GM12878 (cell line): ENCODE measurements around the gene NELFB. TPM values are rescaled to one million over a fixed set of nuclear protein-coding genes. Genes with fewer than 3 reads are reported as not detected.
A peak's percentile ranks its signal among the peaks of the same experiment; 100 is the strongest.

Experiments
- ATAC-seq: fragments of 200-7000 bp; cut with Tn5 transposase; 3 replicates; pipeline ENCODE4 v1.9.1; 2020; ENCODE audit warnings: mild to moderate bottlenecking, moderate library complexity
- BruUV-seq: library from RNA; stranded (reverse); fragments of 400-500 nt; replicated peaks from 2 replicates; lab custom pipeline; 2021; lab: Mats Ljungman, UMichigan
- CTCF ChIA-PET: fragments of 300-600 bp; sonication (Branson Sonifier 250); formaldehyde crosslinking; extraction: SDS; loops from one replicate; lab custom pipeline; 2021; ENCODE audit warnings: inconsistent platforms; lab: Yijun Ruan, JAX
- POLR2A ChIA-PET: fragments of 350-600 bp; formaldehyde crosslinking; extraction: SDS; loops from one replicate; lab custom pipeline; 2021; ENCODE audit warnings: inconsistent platforms; lab: Charles Lee
- RAD21 ChIA-PET: fragments of 300-600 bp; sonication (Branson Sonifier 250); formaldehyde crosslinking; loops from one replicate; lab custom pipeline; 2023; ENCODE audit warnings: antibody characterized with exemption; ENCODE audit not compliant: unreplicated experiment; lab: Charles Lee
- SMC1A ChIA-PET: fragments of 300-600 bp; sonication (Branson Sonifier 250); formaldehyde crosslinking; loops from one replicate; lab custom pipeline; 2023; ENCODE audit not compliant: unreplicated experiment, uncharacterized antibody; lab: Charles Lee
- DNase-seq: peaks from one replicate; pipeline ENCODE4 v3.0.0-alpha.2; 2011; ENCODE audit warnings: low read depth, low spot score
- FAIRE-seq: peaks from 3 replicates; lab custom pipeline; 2011; peaks lifted over from hg19 to GRCh38; lab: Jason Lieb, UNC
- H2AFZ ChIP-seq: 2 replicates; pipeline ENCODE4 v1.6.0; 2011; ENCODE audit warnings: low read depth, low read length, control low read depth; ENCODE audit not compliant: control insufficient read depth
- H3K27ac ChIP-seq: 2 replicates; pipeline ENCODE4 v1.5.1; 2011; ENCODE audit warnings: control low read depth; ENCODE audit not compliant: control insufficient read depth, insufficient read depth
- H3K27me3 ChIP-seq, 2 experiments: replicated peaks in 1 of 2; 2 replicates each; pipeline versions ENCODE4 v1.6.0 to v1.6.1; 2011; ENCODE audit warnings: low read length in 1 of 2; ENCODE audit not compliant: control insufficient read depth in 2 of 2, insufficient read depth in 2 of 2
- H3K36me3 ChIP-seq, 2 experiments: 2 replicates each; pipeline ENCODE4 v1.5.1; 2011; ENCODE audit warnings: low read length in 1 of 2; ENCODE audit not compliant: control insufficient read depth in 2 of 2, insufficient read depth in 2 of 2
- H3K4me1 ChIP-seq: 2 replicates; pipeline ENCODE4 v1.6.1; 2011; ENCODE audit warnings: mild to moderate bottlenecking, low read length, moderate library complexity, mixed read lengths; ENCODE audit not compliant: control insufficient read depth, insufficient read depth
- H3K4me2 ChIP-seq: 2 replicates; pipeline ENCODE4 v1.6.0; 2011; ENCODE audit warnings: control low read depth; ENCODE audit not compliant: control insufficient read depth, insufficient read depth
- H3K4me3 ChIP-seq: fragments of 200-600 bp; sonication (generic); 2 replicates; pipeline ENCODE4 v1.5.1; 2016
- H3K79me2 ChIP-seq: 2 replicates; pipeline ENCODE4 v1.6.0; 2011; ENCODE audit warnings: low read length; ENCODE audit not compliant: control insufficient read depth, insufficient read depth
- H3K9ac ChIP-seq: 2 replicates; pipeline ENCODE4 v1.8.0; 2011; ENCODE audit warnings: low read length, control low read depth, mixed read lengths; ENCODE audit not compliant: control insufficient read depth, insufficient read depth
- H3K9me3 ChIP-seq: replicated peaks from 3 replicates; pipeline ENCODE4 v1.5.1; 2011; ENCODE audit warnings: mild to moderate bottlenecking, low read length; ENCODE audit not compliant: control insufficient read depth, insufficient read depth
- H4K20me1 ChIP-seq: 2 replicates; pipeline ENCODE4 v1.6.0; 2011; ENCODE audit not compliant: control insufficient read depth, insufficient read depth
- FOXM1 ChIP-seq: IDR thresholded peaks from 2 replicates; pipeline ENCODE4 v1.6.1; 2012; ENCODE audit warnings: low read depth, mild to moderate bottlenecking, inconsistent platforms, low read length, moderate library complexity
- WGBS: methylation state at CpG from one replicate; pipeline ENCODE4 v1.1.6; 2016; ENCODE audit warnings: low lambda C conversion rate; ENCODE audit not compliant: insufficient replicate concordance, insufficient coverage; ENCODE audit errors: missing lambda C conversion rate; 5-methylcytosine and 5-hydroxymethylcytosine counted together
- in situ Hi-C: fragments of 300-500 bp; cut with MboI; formaldehyde crosslinking; loops from 9 replicates; pipeline ENCODE4 v1.14.3; 2018; ENCODE audit warnings: mixed read lengths
- intact Hi-C: fragments of 100-400 bp; cut with micrococcal nuclease; formaldehyde crosslinking; loops from one replicate; pipeline ENCODE4 v1.14.2; 2022; ENCODE audit not compliant: unreplicated experiment
- polyA plus RNA-seq, 11 experiments: library from polyadenylated mRNA; depleted of rRNA in 4 of 11; unstranded in 6 of 11; stranded (reverse) in 5 of 11; fragments of >200 nt; fragmentation: Nextera tagmentation in 4 of 11; fragmentation: Illumina TruSeq in 1 of 11; extraction: Ambion mirVana in 4 of 11; extraction: Trizol in 1 of 11; gene quantifications; 1 replicate in 1 of 11; 2 replicates in 10 of 11; pipeline versions ENCODE4 v1.2.1 to v1.2.3, GENCODE V29; 2011 to 2016; ENCODE audit warnings: inconsistent platforms in 2 of 11, missing spikeins in 2 of 11, low read depth in 1 of 11
- total RNA-seq, 4 experiments: library from RNA; depleted of rRNA in 3 of 4; stranded (reverse); fragments of >200 nt in 3 of 4; fragmentation: Illumina TruSeq in 1 of 4; extraction: Trizol in 1 of 4; gene quantifications; 2 replicates each; pipeline versions ENCODE4 v1.2.1 to v1.2.3, GENCODE V29; 2013 to 2021
- TF ChIP-seq, protein P1 (sequence below): fragments of 450-650 bp; IDR thresholded peaks from 2 replicates; pipeline ENCODE4 v1.6.1; 2016; ENCODE audit warnings: mild to moderate bottlenecking
- TF ChIP-seq, protein P2 (sequence below): fragments of 450-650 bp; IDR thresholded peaks from 2 replicates; pipeline ENCODE4 v1.6.1; 2016; ENCODE audit warnings: mild to moderate bottlenecking

The NELFB gene
- total and polyA plus RNA-seq, 10 of the 15 experiments (the other 5 are each of a cell fraction or from before 2014, with no cell fraction given): 0.19 to 63.4 (median 30.9) TPM

- no peaks in the 10 kb centered on the region for H4K20me1 ChIP-seq
- peak overlapping the region; percentile 46; the same call in 1 of the 2 replicates for H3K4me3 ChIP-seq
- no peak for DNase-seq
- TF ChIP-seq, protein P1, sequence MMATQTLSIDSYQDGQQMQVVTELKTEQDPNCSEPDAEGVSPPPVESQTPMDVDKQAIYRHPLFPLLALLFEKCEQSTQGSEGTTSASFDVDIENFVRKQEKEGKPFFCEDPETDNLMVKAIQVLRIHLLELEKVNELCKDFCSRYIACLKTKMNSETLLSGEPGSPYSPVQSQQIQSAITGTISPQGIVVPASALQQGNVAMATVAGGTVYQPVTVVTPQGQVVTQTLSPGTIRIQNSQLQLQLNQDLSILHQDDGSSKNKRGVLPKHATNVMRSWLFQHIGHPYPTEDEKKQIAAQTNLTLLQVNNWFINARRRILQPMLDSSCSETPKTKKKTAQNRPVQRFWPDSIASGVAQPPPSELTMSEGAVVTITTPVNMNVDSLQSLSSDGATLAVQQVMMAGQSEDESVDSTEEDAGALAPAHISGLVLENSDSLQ: peak; percentile 8; the same call in 1 of the 2 replicates
- no peak for TF ChIP-seq FOXM1
- TF ChIP-seq, protein P2, sequence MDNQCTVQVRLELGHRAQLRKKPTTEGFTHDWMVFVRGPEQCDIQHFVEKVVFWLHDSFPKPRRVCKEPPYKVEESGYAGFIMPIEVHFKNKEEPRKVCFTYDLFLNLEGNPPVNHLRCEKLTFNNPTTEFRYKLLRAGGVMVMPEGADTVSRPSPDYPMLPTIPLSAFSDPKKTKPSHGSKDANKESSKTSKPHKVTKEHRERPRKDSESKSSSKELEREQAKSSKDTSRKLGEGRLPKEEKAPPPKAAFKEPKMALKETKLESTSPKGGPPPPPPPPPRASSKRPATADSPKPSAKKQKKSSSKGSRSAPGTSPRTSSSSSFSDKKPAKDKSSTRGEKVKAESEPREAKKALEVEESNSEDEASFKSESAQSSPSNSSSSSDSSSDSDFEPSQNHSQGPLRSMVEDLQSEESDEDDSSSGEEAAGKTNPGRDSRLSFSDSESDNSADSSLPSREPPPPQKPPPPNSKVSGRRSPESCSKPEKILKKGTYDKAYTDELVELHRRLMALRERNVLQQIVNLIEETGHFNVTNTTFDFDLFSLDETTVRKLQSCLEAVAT: peak; percentile 48; the same call in 1 of the 2 replicates
- TF ChIP-seq, all 136 proteins: peak for 2
- no peaks in the 10 kb centered on the region for H3K27me3 ChIP-seq
- BruUV-seq: TSS peak; percentile 39
- ATAC-seq (peak; percentile 53), FAIRE-seq (peak; percentile 31)
- intact Hi-C loops: no loop called here
- no peak overlapping the region for H2AFZ ChIP-seq
- in situ Hi-C loops: no loop called here
- H3K9ac ChIP-seq: peak overlapping the region; percentile 28
- no peaks in the 10 kb centered on the region for H3K9me3 ChIP-seq
- H3K4me1 ChIP-seq: peaks cover 17% of the 10 kb centered on the region
- CTCF ChIA-PET: interaction anchor here (0.9 to 2.6 kb wide), 3 partner anchors 8 to 32 kb away, joined by 3 to 11 read pairs (median 4); partner anchors contain the start of gene TOR4A
- peak overlapping the region; percentile 47 for H3K27ac ChIP-seq
- SMC1A ChIA-PET: no interaction called here
- H3K36me3 ChIP-seq: peaks cover 6 to 18% of the 10 kb centered on the region in 2 experiments; a peak in 3 of 4 replicates
- peak overlapping the region; percentile 68 for H3K4me2 ChIP-seq
- H3K79me2 ChIP-seq: 0 out of 2 replicates have a peak, but pooled peaks cover 2% of the 10 kb centered on the region
- RAD21 ChIA-PET: interaction anchor here (0.8 to 1.9 kb wide), 2 partner anchors 9 to 32 kb away, joined by 3 to 5 read pairs; partner anchors contain the start of gene TOR4A
- WGBS: 42% methylated on average over 19 of the region's 19 CpGs
- POLR2A ChIA-PET: interaction anchor here (0.6 to 2.4 kb wide), 4 partner anchors 13 to 87 kb away, joined by 3 to 13 read pairs (median 3); partner anchors contain the start of genes NELFB and TPRN
Measured at GRCh38 chr9:137268538-137269201, 13.5 kb downstream of the NELFB start.
